ENCODE results near the gene MOB3C.
A peak's percentile ranks its signal among the peaks of the same experiment; 100 is the strongest.

MOB3C gene

DNA sequence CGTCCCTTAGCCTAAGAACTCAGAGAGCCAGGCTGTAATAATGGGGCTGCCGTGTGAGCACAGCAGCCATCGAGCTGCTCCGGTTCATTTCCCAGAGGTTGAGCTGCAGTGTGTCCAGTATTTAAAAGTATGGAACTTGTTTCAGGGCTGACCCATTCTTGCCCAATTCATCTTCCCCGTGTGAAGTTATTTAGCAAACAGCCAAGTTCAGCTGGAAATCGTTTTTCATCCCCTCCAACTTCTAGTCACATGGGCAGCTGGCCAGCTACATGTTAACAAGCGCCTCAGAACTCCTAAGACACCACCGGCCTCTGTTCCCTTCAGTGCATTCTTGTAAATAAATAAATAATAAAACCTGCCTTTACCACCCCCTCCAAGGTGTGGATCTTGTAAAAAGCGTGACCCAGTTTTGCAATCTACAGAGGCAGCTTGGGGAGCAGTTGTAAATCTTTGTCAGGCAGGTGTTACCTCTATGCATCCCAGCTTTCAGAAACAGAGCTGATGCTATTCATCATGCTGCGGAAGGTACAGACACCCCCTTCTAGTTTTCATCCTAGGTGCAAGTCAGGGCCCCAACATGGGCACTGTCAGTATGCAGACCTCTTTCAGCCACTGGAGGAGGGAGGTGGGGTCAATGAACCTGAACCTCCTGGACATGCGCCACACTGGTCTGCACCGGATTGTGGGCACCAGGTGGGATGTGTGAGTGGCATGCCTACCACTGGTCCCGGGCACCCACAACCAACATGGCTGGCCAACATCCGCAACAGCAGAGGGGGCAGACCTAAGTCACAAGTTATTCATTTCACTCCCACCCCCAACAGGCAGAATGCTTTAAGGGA lies 46.5 kb downstream of the MOB3C start:
- no peak for DNase-seq

DNA sequence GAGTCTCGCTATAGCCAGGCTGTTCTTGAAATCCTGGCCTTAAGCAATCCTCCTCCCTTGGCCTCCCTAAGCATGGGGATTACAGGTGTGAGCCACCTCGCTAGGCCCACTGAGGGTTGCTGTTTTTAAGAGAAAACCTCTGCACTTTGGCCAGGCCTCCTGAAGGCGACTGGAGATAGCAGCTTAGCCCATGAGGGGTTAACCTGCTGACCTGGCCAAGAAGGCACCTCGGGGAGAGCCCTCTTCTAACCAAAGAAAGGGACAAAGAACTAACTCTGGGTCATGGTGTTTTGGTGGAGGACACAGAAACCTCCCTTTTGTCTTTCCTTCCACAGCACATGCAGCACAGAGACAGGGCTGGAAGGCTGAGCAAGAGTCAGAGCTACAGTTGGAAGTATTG lies 47.5 kb downstream of the MOB3C start:
- no peak for DNase-seq

DNA sequence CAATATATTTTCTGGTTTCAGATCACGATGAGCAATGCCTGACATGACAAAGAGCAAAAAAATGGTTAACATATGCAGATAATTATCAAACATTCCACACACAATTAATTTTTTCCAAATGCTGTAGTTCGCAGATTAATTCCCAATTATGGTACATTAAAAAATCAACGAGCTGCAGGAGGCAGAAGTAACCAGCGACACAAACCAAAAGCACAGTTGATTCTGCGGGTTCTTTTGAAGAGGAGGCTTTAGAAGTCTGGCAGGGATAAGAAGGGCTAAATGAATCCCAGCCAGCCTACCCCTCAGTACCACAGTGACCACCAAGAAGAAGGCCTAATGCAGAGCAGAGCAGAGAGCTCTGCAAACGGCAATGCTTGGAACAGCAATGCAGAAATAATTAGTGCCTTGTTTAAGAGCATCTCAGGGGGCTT lies 48.1 kb downstream of the MOB3C start:
- DNase-seq, result no peak

DNA sequence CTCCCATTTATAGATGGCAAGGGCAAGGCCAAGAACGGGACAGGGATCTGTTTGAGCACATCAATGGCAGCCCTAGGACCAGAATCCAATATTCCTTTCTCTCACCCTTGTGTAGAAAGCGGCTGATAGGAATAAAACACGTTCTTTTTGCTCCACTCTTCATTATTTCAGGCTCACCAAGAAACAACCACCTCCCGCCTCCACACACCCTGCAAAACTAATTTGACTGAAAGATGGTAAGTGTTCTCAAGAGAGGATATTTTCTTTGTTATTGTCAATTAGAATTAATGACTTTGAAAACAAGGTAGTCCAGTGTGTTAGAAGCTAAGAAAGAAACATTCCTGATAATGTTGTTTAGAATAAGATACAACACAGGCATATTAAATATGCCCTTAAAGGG lies 53.3 kb downstream of the MOB3C start:
- DNase-seq, result no peak

DNA sequence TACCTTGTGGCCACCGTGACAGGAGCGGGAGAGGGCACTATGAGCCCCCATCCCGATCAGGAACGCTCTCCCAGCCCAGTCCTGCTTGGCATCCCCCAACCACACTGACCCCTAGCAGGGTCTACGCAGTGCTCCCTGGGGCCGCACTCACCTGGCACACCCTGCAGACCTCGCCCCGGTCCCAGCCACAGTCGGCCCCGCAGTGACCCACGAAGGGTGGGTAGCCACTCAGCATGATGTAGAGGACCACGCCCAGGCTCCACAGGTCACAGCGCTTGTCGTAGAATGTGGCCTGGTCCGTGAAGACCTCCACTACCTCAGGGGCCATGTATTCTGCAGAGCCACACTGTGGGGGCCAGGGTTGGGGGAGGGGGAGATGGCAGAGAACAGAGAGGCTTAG lies 54.1 kb downstream of the MOB3C start:
- no peak for DNase-seq

DNA sequence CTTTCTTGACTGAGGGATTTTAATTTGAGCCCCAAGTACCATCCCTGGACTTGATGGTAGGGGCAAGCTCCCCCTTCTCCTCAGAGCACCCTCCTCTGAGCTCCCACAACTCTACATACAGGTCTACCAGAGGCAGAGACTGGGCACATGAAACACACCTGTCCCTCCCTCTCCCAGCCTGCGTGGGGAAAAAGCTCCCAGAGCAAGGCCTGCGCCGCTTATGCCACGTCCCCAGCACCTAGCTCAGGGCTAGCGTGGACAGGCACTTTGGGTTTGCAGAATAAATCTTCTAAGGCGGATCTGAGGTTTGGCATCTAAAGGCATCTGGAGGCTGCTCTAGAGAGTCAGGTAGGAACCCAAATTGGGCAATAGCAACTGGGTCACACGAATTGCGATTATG lies 57.6 kb downstream of the MOB3C start:
- no peak for DNase-seq

DNA sequence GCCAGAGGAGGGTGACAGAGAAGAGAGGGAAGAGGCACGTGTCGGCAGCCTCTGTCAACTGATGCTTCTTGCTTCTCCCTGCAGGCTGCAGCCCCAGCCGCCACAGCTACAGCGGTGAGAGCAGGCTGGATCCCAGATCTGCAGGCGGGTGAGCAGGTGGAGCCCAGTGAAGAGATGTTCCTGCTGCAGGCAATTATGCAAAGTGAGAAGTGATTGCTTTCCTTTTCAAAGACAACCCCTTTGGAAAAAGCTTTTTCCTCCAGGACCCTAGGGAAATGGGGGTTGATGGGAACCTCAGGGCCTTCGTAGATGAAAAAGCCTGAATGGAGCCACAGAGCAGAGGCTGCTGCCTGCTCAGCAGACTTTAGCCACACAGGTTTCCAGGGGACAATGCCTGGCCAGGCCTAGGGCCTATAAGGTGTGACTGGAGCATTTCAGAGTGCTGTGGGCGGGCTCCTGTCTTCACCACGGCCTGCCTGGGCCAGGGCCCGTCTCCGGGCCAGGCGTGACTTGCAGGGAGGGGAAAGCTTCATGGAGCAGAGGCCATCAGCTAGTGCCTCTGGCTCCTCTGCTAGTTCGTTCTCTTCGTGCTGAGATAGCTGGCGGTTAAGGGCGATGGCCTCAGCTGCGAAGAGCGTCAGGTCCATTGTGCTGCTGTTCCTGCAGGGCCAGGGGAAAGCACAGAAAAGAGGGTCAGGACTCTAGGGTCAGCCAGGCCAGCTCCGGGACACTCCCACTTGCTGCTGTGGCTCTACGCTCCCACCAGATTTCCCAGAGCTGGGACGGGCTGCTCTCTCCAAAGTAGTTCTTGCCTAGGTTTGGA lies 58.3 kb downstream of the MOB3C start:
- peak in 1 of 2 experiments; percentile 30 for DNase-seq

All from NCI-H2081 (cell line).